IMR-90 (cell line): ENCODE results near the gene NPC1. TPM values are rescaled to one million over a fixed set of nuclear protein-coding genes. Genes with fewer than 3 reads are reported as not detected.

Experiments
- ATAC-seq: fragments of 200-7000 bp; cut with Tn5 transposase; 2 replicates; pipeline ENCODE4 v1.9.1; 2020; ENCODE audit warnings: low read depth, mild to moderate bottlenecking, moderate library complexity
- BruUV-seq: library from RNA; stranded (reverse); fragments of 400-500 nt; replicated peaks from 2 replicates; lab custom pipeline; 2021; lab: Mats Ljungman, UMichigan
- CTCF ChIA-PET: fragments of 300-600 bp; formaldehyde crosslinking; extraction: SDS; loops from one replicate; lab custom pipeline; 2021; ENCODE audit warnings: antibody characterized with exemption; lab: Yijun Ruan, JAX
- POLR2A ChIA-PET: fragments of 300-600 bp; sonication (Branson Sonifier 250); formaldehyde crosslinking; loops from one replicate; lab custom pipeline; 2022; ENCODE audit warnings: antibody characterized with exemption; ENCODE audit not compliant: unreplicated experiment; lab: Charles Lee
- DNase-seq: peaks from one replicate; pipeline ENCODE4 v3.0.0; 2013
- H2AFZ ChIP-seq: replicated peaks from 2 replicates; pipeline ENCODE3; 2013; ENCODE audit warnings: low read length, mild to moderate bottlenecking; ENCODE audit not compliant: poor library complexity
- H2AK5ac ChIP-seq: 2 replicates; pipeline ENCODE4 v1.6.1; 2013; ENCODE audit warnings: low read depth, low read length, inconsistent platforms
- H2AK9ac ChIP-seq: replicated peaks from 2 replicates; pipeline ENCODE3; 2013; ENCODE audit warnings: mild to moderate bottlenecking, low read depth, low read length, moderate library complexity; ENCODE audit not compliant: poor library complexity
- H2BK120ac ChIP-seq: 2 replicates; pipeline ENCODE4 v1.6.1; 2013; ENCODE audit warnings: low read depth, low read length, inconsistent platforms
- H2BK15ac ChIP-seq: 3 replicates; pipeline ENCODE4 v1.6.1; 2013; ENCODE audit warnings: low read depth, low read length, inconsistent platforms
- H2BK20ac ChIP-seq: 2 replicates; pipeline ENCODE4 v1.6.1; 2013; ENCODE audit warnings: low read depth, mild to moderate bottlenecking, inconsistent platforms, low read length, moderate library complexity
- H2BK5ac ChIP-seq: 2 replicates; pipeline ENCODE4 v1.6.1; 2013; ENCODE audit warnings: mild to moderate bottlenecking, low read depth, low read length, inconsistent platforms; ENCODE audit not compliant: poor library complexity, severe bottlenecking
- H3K14ac ChIP-seq: replicated peaks from 2 replicates; pipeline ENCODE4 v1.6.1; 2013; ENCODE audit warnings: low read depth, low read length, inconsistent platforms
- H3K18ac ChIP-seq: 2 replicates; pipeline ENCODE4 v1.6.1; 2013; ENCODE audit warnings: low read depth, low read length, control low read depth
- H3K23ac ChIP-seq: 2 replicates; pipeline ENCODE4 v1.6.1; 2013; ENCODE audit warnings: low read depth, low read length, inconsistent platforms
- H3K27ac ChIP-seq: 2 replicates; pipeline ENCODE4 v1.5.1; 2013; ENCODE audit warnings: mild to moderate bottlenecking, control low read depth, low read length; ENCODE audit not compliant: insufficient read depth
- H3K27me3 ChIP-seq: 2 replicates; pipeline ENCODE4 v1.6.1; 2013; ENCODE audit warnings: low read length; ENCODE audit not compliant: control insufficient read depth, insufficient read depth
- H3K36me3 ChIP-seq: 2 replicates; pipeline ENCODE4 v1.6.1; 2013; ENCODE audit warnings: low read length, mixed read lengths; ENCODE audit not compliant: control insufficient read depth, insufficient read depth
- H3K4ac ChIP-seq: 2 replicates; pipeline ENCODE4 v1.6.1; 2013; ENCODE audit warnings: low read depth, low read length, inconsistent platforms
- H3K4me1 ChIP-seq: 2 replicates; pipeline ENCODE4 v1.6.1; 2013; ENCODE audit warnings: low read length, mixed read lengths; ENCODE audit not compliant: control insufficient read depth, insufficient read depth
- H3K4me2 ChIP-seq: 2 replicates; pipeline ENCODE4 v1.6.1; 2013; ENCODE audit warnings: low read depth, mild to moderate bottlenecking, control low read depth, low read length, moderate library complexity
- H3K4me3 ChIP-seq: 2 replicates; pipeline ENCODE4 v1.5.1; 2013; ENCODE audit warnings: low read depth, mild to moderate bottlenecking, control low read depth, low read length, moderate library complexity; ENCODE audit not compliant: insufficient read depth
- H3K56ac ChIP-seq: 2 replicates; pipeline ENCODE4 v1.6.1; 2013; ENCODE audit warnings: low read length, inconsistent platforms; ENCODE audit not compliant: insufficient read depth; ENCODE audit errors: extremely low read depth
- H3K79me1 ChIP-seq, 2 experiments: 2 replicates each; pipeline ENCODE4 v1.6.1; 2013; ENCODE audit warnings: low read length in 2 of 2, inconsistent platforms in 1 of 2, low read depth in 1 of 2
- H3K9ac ChIP-seq: 2 replicates; pipeline ENCODE4 v1.6.1; 2013; ENCODE audit warnings: low read depth, low read length, control low read depth
- H3K9me1 ChIP-seq: 2 replicates; pipeline ENCODE4 v1.6.1; 2013; ENCODE audit warnings: low read length, inconsistent platforms; ENCODE audit not compliant: insufficient read depth
- H3K9me3 ChIP-seq: 2 replicates; pipeline ENCODE4 v1.6.1; 2013; ENCODE audit warnings: low read length; ENCODE audit not compliant: control insufficient read depth, insufficient read depth
- H4K20me1 ChIP-seq: 2 replicates; pipeline ENCODE4 v1.6.1; 2013; ENCODE audit warnings: low read length, inconsistent platforms; ENCODE audit not compliant: insufficient read depth
- H4K5ac ChIP-seq: 2 replicates; pipeline ENCODE4 v1.6.1; 2013; ENCODE audit warnings: mild to moderate bottlenecking, low read depth, low read length, control low read depth
- H4K8ac ChIP-seq, 2 experiments: 2 replicates each; pipeline ENCODE4 v1.6.1; 2013; ENCODE audit warnings: low read depth in 2 of 2, low read length in 2 of 2, control low read depth in 1 of 2, inconsistent platforms in 1 of 2
- H4K91ac ChIP-seq: 2 replicates; pipeline ENCODE4 v1.6.1; 2013; ENCODE audit warnings: low read depth, low read length, inconsistent platforms; ENCODE audit not compliant: insufficient read depth
- BHLHE40 ChIP-seq: fragments of 150-350 bp; IDR thresholded peaks from 2 replicates; pipeline ENCODE4 v1.6.1; 2016; ENCODE audit warnings: mild to moderate bottlenecking, low read depth, low read length
- CEBPB ChIP-seq: IDR thresholded peaks from 2 replicates; pipeline ENCODE4 v1.6.1; 2012; ENCODE audit warnings: low read depth, low read length, improper control_type of control experiment
- CHD1 ChIP-seq: IDR thresholded peaks from 2 replicates; pipeline ENCODE4 v1.6.1; 2012; ENCODE audit warnings: low read depth, low read length, improper control_type of control experiment
- ELK1 ChIP-seq: fragments of 150-350 bp; IDR thresholded peaks from 2 replicates; pipeline ENCODE4 v1.6.1; 2016; ENCODE audit warnings: low read depth, mild to moderate bottlenecking, low read length, moderate library complexity, borderline replicate concordance
- FOS ChIP-seq: fragments of 150-350 bp; IDR thresholded peaks from 2 replicates; pipeline ENCODE4 v1.6.1; 2016; ENCODE audit warnings: low read depth, low read length
- MAFK ChIP-seq: IDR thresholded peaks from 2 replicates; pipeline ENCODE4 v1.6.1; 2012; ENCODE audit warnings: low read depth, low read length, improper control_type of control experiment
- MAZ ChIP-seq: IDR thresholded peaks from 2 replicates; pipeline ENCODE4 v1.6.1; 2012; ENCODE audit warnings: low read depth, mild to moderate bottlenecking, low read length, improper control_type of control experiment, moderate library complexity, borderline replicate concordance
- MXI1 ChIP-seq: IDR thresholded peaks from 2 replicates; pipeline ENCODE4 v1.6.1; 2012; ENCODE audit warnings: low read depth, mild to moderate bottlenecking, low read length, moderate library complexity, borderline replicate concordance
- NFE2L2 ChIP-seq: fragments of 150-350 bp; IDR thresholded peaks from 2 replicates; pipeline ENCODE4 v1.6.1; 2016; ENCODE audit warnings: low read depth, mild to moderate bottlenecking, low read length
- POLR2A ChIP-seq: IDR thresholded peaks from 2 replicates; pipeline ENCODE4 v1.6.1; 2012; ENCODE audit warnings: mild to moderate bottlenecking, low read depth, low read length
- RAD21 ChIP-seq: IDR thresholded peaks from 2 replicates; pipeline ENCODE4 v1.6.1; 2012; ENCODE audit warnings: low read length, improper control_type of control experiment
- RCOR1 ChIP-seq: IDR thresholded peaks from 2 replicates; pipeline ENCODE4 v1.6.1; 2012; ENCODE audit warnings: mild to moderate bottlenecking, low read length, improper control_type of control experiment; ENCODE audit not compliant: insufficient replicate concordance
- RFX5 ChIP-seq: IDR thresholded peaks from 2 replicates; pipeline ENCODE4 v1.8.0; 2012; ENCODE audit warnings: low read depth, mild to moderate bottlenecking, low read length, moderate library complexity
- SMC3 ChIP-seq: fragments of 150-350 bp; IDR thresholded peaks from 2 replicates; pipeline ENCODE4 v1.6.1; 2016; ENCODE audit warnings: low read depth, mild to moderate bottlenecking, antibody characterized with exemption, low read length, moderate library complexity
- WGBS, 2 experiments: methylation state at CpG; one replicate each; pipeline versions ENCODE4 v1.1.5 to v1.1.7; 2013; ENCODE audit warnings: missing lambda C conversion rate in 2 of 2; ENCODE audit not compliant: insufficient read length in 1 of 2; ENCODE audit errors: extremely low coverage in 2 of 2; 5-methylcytosine and 5-hydroxymethylcytosine counted together
- dilution Hi-C: fragments of 300-500 bp; cut with HindIII; formaldehyde crosslinking; loops from one replicate; pipeline ENCODE4 v1.14.3; 2018; ENCODE audit warnings: low sequenced_read_pairs; ENCODE audit not compliant: unreplicated experiment
- in situ Hi-C: fragments of 300-500 bp; cut with MboI; formaldehyde crosslinking; loops from 3 replicates; pipeline ENCODE4 v1.14.3; 2019; ENCODE audit warnings: low sequenced_read_pairs, inconsistent platforms, mixed read lengths
- intact Hi-C: fragments of 100-400 bp; cut with micrococcal nuclease; formaldehyde crosslinking; loops from 2 replicates; pipeline ENCODE4 v1.10.0; 2022
- polyA plus RNA-seq, 3 experiments: library from polyadenylated mRNA; depleted of rRNA; stranded (reverse); fragments of >200 nt; gene quantifications; 2 replicates each; pipeline ENCODE4 v1.2.3, GENCODE V29; 2012; ENCODE audit warnings: low replicate concordance in 1 of 3
- total RNA-seq: library from RNA; depleted of rRNA; stranded (reverse); fragments of >200 nt; gene quantifications from 2 replicates; pipeline ENCODE4 v1.2.3, GENCODE V29; 2012
- TF ChIP-seq, protein P1 (sequence below): fragments of 150-350 bp; IDR thresholded peaks from 2 replicates; pipeline ENCODE4 v1.6.1; 2017; ENCODE audit warnings: mild to moderate bottlenecking, antibody characterized with exemption, low read length, low read depth

The NPC1 gene
- total and polyA plus RNA-seq, 2 of the 4 experiments (the other 2 are of a cell fraction), result 7.5 to 7.9 TPM

DNA sequence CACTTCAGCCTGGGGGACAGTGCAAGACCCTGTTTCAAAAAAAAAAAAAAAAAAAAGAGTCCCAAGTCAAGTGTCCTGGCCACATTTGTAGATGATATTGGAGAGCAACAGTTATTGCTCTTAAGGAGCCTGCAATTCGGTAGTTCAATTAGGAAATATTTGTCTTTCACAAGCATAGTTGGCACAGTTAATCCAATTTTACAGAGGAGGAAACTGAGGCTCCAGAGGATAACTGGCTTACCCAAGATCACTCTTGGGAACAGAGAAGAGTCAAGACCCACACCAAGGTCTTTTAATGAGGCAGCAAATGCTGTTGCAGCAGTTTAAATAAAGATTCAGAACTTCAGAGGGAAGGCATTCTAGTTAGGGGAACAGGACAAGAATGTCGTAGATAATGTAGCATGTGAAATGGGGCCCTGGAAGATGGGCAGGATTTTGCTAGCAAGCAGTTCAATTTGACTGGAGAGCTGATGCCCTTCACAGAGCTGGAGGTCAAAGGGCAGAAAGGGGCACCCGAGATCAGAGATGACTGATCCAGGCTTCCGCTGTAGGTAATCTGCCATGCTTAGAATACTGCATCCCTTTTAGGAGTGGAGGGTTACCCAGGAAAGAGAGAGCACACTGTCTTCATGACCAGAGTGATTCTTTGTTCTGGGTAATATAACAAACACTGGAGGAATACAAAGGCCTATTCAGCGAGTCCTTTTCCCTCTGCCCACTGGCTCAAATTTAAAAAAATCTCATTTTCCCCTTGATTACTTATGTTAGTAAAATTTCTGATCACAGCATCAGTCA, 3.0 kb downstream of the NPC1 start:
- H3K4me2 ChIP-seq, result no peak overlapping the region
- H3K36me3 ChIP-seq, result no peaks in the 10 kb centered on the region; the same call in 1 of the 2 replicates
- H2BK15ac ChIP-seq, result no peak overlapping the region; the same call in 2 of the 3 replicates
- CTCF ChIA-PET, result interaction anchor here (0.6 kb wide), 1 partner anchor 60 kb away, joined by 4 read pairs; no protein-coding TSS in a partner anchor
- no peak overlapping the region for H3K56ac ChIP-seq
- H3K9me3 ChIP-seq, result no peaks in the 10 kb centered on the region
- no peak overlapping the region for H2AFZ ChIP-seq
- H2BK120ac ChIP-seq, result no peak overlapping the region
- POLR2A ChIA-PET, result no interaction called here
- WGBS, 2 experiments, result 72% methylated on average over 2 of the region's 5 CpGs; no CpG with 5 or more reads in 1 of the 2 experiments
- DNase-seq (no peak), ATAC-seq (no peak)
- peaks cover 23 to 57% of the 10 kb centered on the region in 2 experiments for H3K79me1 ChIP-seq
- no peak overlapping the region for H3K23ac ChIP-seq
- no peak overlapping the region for H2BK5ac ChIP-seq
- no peak overlapping the region for H3K4ac ChIP-seq
- no peak overlapping the region for H4K5ac ChIP-seq
- no peak overlapping the region for H3K4me3 ChIP-seq
- no TSS peak for BruUV-seq
- peaks cover 10% of the 10 kb centered on the region for H3K4me1 ChIP-seq
- no peak overlapping the region for H2AK9ac ChIP-seq
- no peak overlapping the region for H2AK5ac ChIP-seq
- no peak overlapping the region for H3K9ac ChIP-seq
- H3K27ac ChIP-seq, result no peak overlapping the region
- in situ Hi-C loops (no loop called here), dilution Hi-C loops (no loop called here), intact Hi-C loops (no loop called here)
- H4K20me1 ChIP-seq, result peaks cover 46% of the 10 kb centered on the region
- H3K18ac ChIP-seq, result no peak overlapping the region
- peaks cover 19% of the 10 kb centered on the region for H3K9me1 ChIP-seq
- H4K91ac ChIP-seq, result no peak overlapping the region
- H3K14ac ChIP-seq, result no peak overlapping the region
- peaks cover 4% of the 10 kb centered on the region; the same call in 1 of the 2 replicates for H3K27me3 ChIP-seq
- no peak overlapping the region for H4K8ac ChIP-seq
- H2BK20ac ChIP-seq, result no peak overlapping the region
- TF ChIP-seq, protein P1, sequence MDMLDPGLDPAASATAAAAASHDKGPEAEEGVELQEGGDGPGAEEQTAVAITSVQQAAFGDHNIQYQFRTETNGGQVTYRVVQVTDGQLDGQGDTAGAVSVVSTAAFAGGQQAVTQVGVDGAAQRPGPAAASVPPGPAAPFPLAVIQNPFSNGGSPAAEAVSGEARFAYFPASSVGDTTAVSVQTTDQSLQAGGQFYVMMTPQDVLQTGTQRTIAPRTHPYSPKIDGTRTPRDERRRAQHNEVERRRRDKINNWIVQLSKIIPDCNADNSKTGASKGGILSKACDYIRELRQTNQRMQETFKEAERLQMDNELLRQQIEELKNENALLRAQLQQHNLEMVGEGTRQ, result no peak
- no peak for TF ChIP-seq RFX5
- TF ChIP-seq BHLHE40, result no peak
- no peak for TF ChIP-seq MAZ
- no peak for TF ChIP-seq RAD21
- TF ChIP-seq FOS, result no peak
- no peak for TF ChIP-seq NFE2L2
- TF ChIP-seq RCOR1, result no peak
- TF ChIP-seq POLR2A, result no peak
- no peak for TF ChIP-seq CEBPB
- no peak for TF ChIP-seq MXI1
- TF ChIP-seq ELK1, result no peak
- no peak for TF ChIP-seq MAFK
- no peak for TF ChIP-seq CHD1
- TF ChIP-seq SMC3, result no peak
